Measurements from ENCODE around the gene PAMR1. TPM values are rescaled to one million over a fixed set of nuclear protein-coding genes. Genes with fewer than 3 reads are reported as not detected.

Gene PAMR1
- total and polyA plus RNA-seq, 2 donors (not counting 3 experiments of a cell fraction or from before 2014, with no cell fraction given): not detected

DNA sequence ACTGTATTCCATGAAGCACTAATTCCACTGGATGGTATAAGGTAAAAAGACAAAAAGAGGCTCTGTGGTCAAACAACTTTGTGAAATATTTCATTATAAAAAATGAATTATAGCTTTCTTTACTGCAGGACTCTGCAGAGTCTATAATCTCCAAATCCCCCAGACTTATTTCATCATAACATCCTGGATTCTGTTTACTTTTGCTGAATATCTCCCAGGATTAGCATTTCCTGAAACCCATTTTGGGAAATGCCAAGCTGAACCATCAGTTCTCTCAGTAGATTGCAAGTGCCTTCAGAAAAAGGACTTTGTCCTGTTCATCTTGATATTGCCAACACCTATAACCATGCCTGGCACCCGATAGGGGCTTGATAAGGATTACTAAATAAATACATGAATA, 7.9 kb downstream of the PAMR1 start:
- Histone ChIP-seq H3K9me3 (replicated peaks; ENCODE audit: control insufficient read depth, insufficient read depth, low read length) (no peaks in the 10 kb centered on the region), H3K27me3 (ENCODE audit: control insufficient read depth in 2 of 2, insufficient read depth in 2 of 2, low read length in 2 of 2) (peaks cover 7 to 10% of the 10 kb centered on the region in 2 experiments), H3K79me2 (ENCODE audit: control insufficient read depth, insufficient read depth, low read length) (no peaks in the 10 kb centered on the region), H3K4me2 (ENCODE audit: insufficient read depth, low read length) (no peak overlapping the region), H4K20me1 (replicated peaks; ENCODE audit: control insufficient read depth, extremely low read depth, insufficient read depth, low read length) (no peaks in the 10 kb centered on the region), H3K4me1 (ENCODE audit: control insufficient read depth, extremely low read depth, insufficient read depth, low read length) (no peaks in the 10 kb centered on the region), H2AFZ (ENCODE audit: low read depth, low read length) (no peak overlapping the region), H3K4me3 (replicated peaks in 1 of 3; ENCODE audit: insufficient read depth in 1 of 3, low read depth in 1 of 3, low read length in 3 of 3) (no peak overlapping the region), H3K27ac (ENCODE audit: insufficient read depth, low read depth, low read length) (no peak overlapping the region), H3K36me3 (ENCODE audit: control insufficient read depth in 2 of 2, extremely low read depth in 1 of 2, insufficient read depth in 2 of 2, low read length in 2 of 2) (no peaks in the 10 kb centered on the region), H3K9ac (replicated peaks; ENCODE audit: extremely low read depth, insufficient read depth, low read length) (no peak overlapping the region), H3K9me1 (replicated peaks; ENCODE audit: control insufficient read depth, extremely low read depth, insufficient read depth, low read length) (no peaks in the 10 kb centered on the region)
- ChIA-PET POLR2A (no interaction called here), CTCF (no interaction called here)
- no peak for DNase-seq (ENCODE audit: low read depth, low spot score)
- no peak for FAIRE-seq
- BruUV-seq (replicated peaks): no TSS peak
- intact Hi-C loops (cut with micrococcal nuclease): no loop called here
- no peak for TF ChIP-seq POLR2AphosphoS5 (IDR thresholded peaks at IDR 0.05; ENCODE audit: insufficient read depth, low read depth, low read length)
- dilution Hi-C loops (cut with MboI; ENCODE audit: extremely low pct_ligation_motif_present, low sequenced_read_pairs): no loop called here

DNA sequence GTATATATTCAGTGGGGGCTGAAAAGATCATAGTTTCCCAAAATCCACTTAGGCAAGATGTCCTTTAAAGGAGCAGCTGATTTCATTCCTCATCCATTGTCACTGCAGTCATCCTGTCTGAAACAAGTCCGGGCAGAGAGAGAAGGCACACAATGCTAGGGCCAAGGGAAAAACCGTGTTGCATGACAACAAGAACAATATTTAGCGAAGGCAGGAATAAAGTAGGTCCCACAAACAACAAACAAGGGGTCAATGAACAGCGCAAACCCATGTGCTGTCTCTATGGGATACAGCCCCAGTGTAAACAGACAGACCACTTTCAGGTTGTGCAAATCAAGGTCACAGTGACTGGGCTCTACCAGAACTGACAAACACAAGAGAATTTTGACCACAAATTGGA, 9.0 kb downstream of the PAMR1 start:
- no TSS peak for BruUV-seq (replicated peaks)
- Histone ChIP-seq H3K27me3 (ENCODE audit: control insufficient read depth in 2 of 2, insufficient read depth in 2 of 2, low read length in 2 of 2) (peaks cover 3 to 9% of the 10 kb centered on the region in 2 experiments), H3K4me1 (ENCODE audit: control insufficient read depth, extremely low read depth, insufficient read depth, low read length) (no peaks in the 10 kb centered on the region), H4K20me1 (replicated peaks; ENCODE audit: control insufficient read depth, extremely low read depth, insufficient read depth, low read length) (no peaks in the 10 kb centered on the region), H3K4me3 (replicated peaks in 1 of 3; ENCODE audit: insufficient read depth in 1 of 3, low read depth in 1 of 3, low read length in 3 of 3) (no peak overlapping the region), H3K79me2 (ENCODE audit: control insufficient read depth, insufficient read depth, low read length) (no peaks in the 10 kb centered on the region), H3K9me3 (replicated peaks; ENCODE audit: control insufficient read depth, insufficient read depth, low read length) (no peaks in the 10 kb centered on the region), H2AFZ (ENCODE audit: low read depth, low read length) (no peak overlapping the region), H3K9me1 (replicated peaks; ENCODE audit: control insufficient read depth, extremely low read depth, insufficient read depth, low read length) (no peaks in the 10 kb centered on the region), H3K27ac (ENCODE audit: insufficient read depth, low read depth, low read length) (no peak overlapping the region), H3K36me3 (ENCODE audit: control insufficient read depth in 2 of 2, extremely low read depth in 1 of 2, insufficient read depth in 2 of 2, low read length in 2 of 2) (no peaks in the 10 kb centered on the region), H3K4me2 (ENCODE audit: insufficient read depth, low read length) (no peak overlapping the region), H3K9ac (replicated peaks; ENCODE audit: extremely low read depth, insufficient read depth, low read length) (no peak overlapping the region)
- CTCF ChIA-PET: no interaction called here
- intact Hi-C loops (cut with micrococcal nuclease) (no loop called here), dilution Hi-C loops (cut with MboI; ENCODE audit: extremely low pct_ligation_motif_present, low sequenced_read_pairs) (no loop called here)
- TF ChIP-seq, protein P1, sequence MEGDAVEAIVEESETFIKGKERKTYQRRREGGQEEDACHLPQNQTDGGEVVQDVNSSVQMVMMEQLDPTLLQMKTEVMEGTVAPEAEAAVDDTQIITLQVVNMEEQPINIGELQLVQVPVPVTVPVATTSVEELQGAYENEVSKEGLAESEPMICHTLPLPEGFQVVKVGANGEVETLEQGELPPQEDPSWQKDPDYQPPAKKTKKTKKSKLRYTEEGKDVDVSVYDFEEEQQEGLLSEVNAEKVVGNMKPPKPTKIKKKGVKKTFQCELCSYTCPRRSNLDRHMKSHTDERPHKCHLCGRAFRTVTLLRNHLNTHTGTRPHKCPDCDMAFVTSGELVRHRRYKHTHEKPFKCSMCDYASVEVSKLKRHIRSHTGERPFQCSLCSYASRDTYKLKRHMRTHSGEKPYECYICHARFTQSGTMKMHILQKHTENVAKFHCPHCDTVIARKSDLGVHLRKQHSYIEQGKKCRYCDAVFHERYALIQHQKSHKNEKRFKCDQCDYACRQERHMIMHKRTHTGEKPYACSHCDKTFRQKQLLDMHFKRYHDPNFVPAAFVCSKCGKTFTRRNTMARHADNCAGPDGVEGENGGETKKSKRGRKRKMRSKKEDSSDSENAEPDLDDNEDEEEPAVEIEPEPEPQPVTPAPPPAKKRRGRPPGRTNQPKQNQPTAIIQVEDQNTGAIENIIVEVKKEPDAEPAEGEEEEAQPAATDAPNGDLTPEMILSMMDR (IDR thresholded peaks at IDR 0.05; ENCODE audit: extremely low read depth in 1 of 2, insufficient read depth in 1 of 2, low read depth in 1 of 2, low read length in 2 of 2): no peak
- no peak for TF ChIP-seq POLR2A (IDR thresholded peaks at IDR 0.05; ENCODE audit: low read depth, low read length)
- TF ChIP-seq, protein P2, sequence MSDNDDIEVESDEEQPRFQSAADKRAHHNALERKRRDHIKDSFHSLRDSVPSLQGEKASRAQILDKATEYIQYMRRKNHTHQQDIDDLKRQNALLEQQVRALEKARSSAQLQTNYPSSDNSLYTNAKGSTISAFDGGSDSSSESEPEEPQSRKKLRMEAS (IDR thresholded peaks at IDR 0.05; ENCODE audit: insufficient read depth, insufficient read length): no peak
- no peak for TF ChIP-seq POLR2AphosphoS5 (IDR thresholded peaks at IDR 0.05; ENCODE audit: insufficient read depth, low read depth, low read length)
- no peak for TF ChIP-seq GATA2 (IDR thresholded peaks at IDR 0.05; ENCODE audit: insufficient read depth, insufficient read length, low read depth, low read length)
- TF ChIP-seq FOS (IDR thresholded peaks at IDR 0.05; ENCODE audit: borderline replicate concordance, insufficient read depth, low read length): no peak
- no peak for TF ChIP-seq MYC (IDR thresholded peaks at IDR 0.05; ENCODE audit: low read depth, low read length)
- TF ChIP-seq EZH2 (IDR thresholded peaks at IDR 0.05; ENCODE audit: borderline replicate concordance, low read depth, low read length, severe bottlenecking): no peak
- no peak for TF ChIP-seq JUN (IDR thresholded peaks at IDR 0.05; ENCODE audit: borderline replicate concordance, insufficient read depth, insufficient read length, low read depth)
- FAIRE-seq: no peak
- DNase-seq (ENCODE audit: low read depth, low spot score): no peak
- POLR2A ChIA-PET: no interaction called here
